Activated CD4-positive, alpha-beta memory T cell treated with anti-CD3 and anti-CD28 coated beads for 36 hours (primary cell): ENCODE measurements around the gene UBTF. TPM values are rescaled to one million over a fixed set of nuclear protein-coding genes. Genes with fewer than 3 reads are reported as not detected.

Source experiments
- CTCF ChIA-PET: fragments of 350-600 bp; sonication (Branson Sonifier 250); formaldehyde crosslinking; loops from one replicate; lab custom pipeline; 2021; ENCODE audit warnings: antibody characterized with exemption, inconsistent platforms; lab: Charles Lee
- POLR2A ChIA-PET: fragments of 350-600 bp; sonication (Branson Sonifier 250); formaldehyde crosslinking; loops from one replicate; lab custom pipeline; 2021; ENCODE audit warnings: antibody characterized with exemption; lab: Charles Lee
- DNase-seq: peaks from one replicate; pipeline ENCODE4 v3.0.0-alpha.2; 2020
- H3K27ac Mint-ChIP-seq: one replicate; pipeline ENCODE4 v1.8.0; 2021; ENCODE audit warnings: mixed read lengths
- H3K27me3 Mint-ChIP-seq: one replicate; pipeline ENCODE4 v1.8.0; 2021; ENCODE audit warnings: mixed read lengths
- H3K36me3 Mint-ChIP-seq: one replicate; pipeline ENCODE4 v1.8.0; 2021; ENCODE audit warnings: mixed read lengths
- H3K4me1 Mint-ChIP-seq: one replicate; pipeline ENCODE4 v1.8.0; 2021; ENCODE audit warnings: low read depth, mixed read lengths
- H3K4me3 Mint-ChIP-seq: one replicate; pipeline ENCODE4 v1.8.0; 2021; ENCODE audit warnings: mild to moderate bottlenecking, mixed read lengths
- H3K9me3 Mint-ChIP-seq: one replicate; pipeline ENCODE4 v1.8.0; 2021; ENCODE audit warnings: mixed read lengths
- intact Hi-C: fragments of 100-400 bp; cut with micrococcal nuclease; formaldehyde crosslinking; loops from one replicate; pipeline ENCODE4 v1.15.1; 2023
- total RNA-seq, 2 experiments: library from RNA; stranded (reverse); gene quantifications; one replicate each; pipeline ENCODE4 v1.2.3, GENCODE V29; 2021

UBTF gene
- total RNA-seq, 2 experiments from 2014 or later, result 112 to 118 TPM

DNA sequence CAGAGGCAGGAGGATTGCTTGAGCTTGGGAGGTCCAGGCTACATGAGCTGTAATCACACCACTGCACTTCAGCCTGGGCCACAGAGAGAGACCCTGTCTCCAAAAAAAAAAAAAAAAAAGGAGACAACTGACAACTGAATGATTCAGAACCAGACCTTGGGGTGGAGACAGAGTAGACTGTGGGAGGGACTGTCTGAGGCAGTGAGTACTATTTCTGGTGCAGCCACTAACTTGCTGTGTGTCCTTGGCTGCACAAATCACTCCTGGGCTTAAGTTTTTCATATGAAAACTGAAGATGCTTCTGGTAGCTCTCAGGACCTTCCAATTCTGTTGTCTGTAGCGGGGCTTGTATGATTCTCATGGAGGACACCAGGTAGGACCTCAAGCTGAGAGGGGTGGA, 43.2 kb downstream of the UBTF start:
- intact Hi-C loops, result no loop called here
- Mint-ChIP-seq H3K27me3 (no peaks in the 10 kb centered on the region), H3K4me3 (no peak overlapping the region), H3K27ac (no peak overlapping the region), H3K36me3 (peaks cover 14% of the 10 kb centered on the region), H3K9me3 (no peaks in the 10 kb centered on the region), H3K4me1 (no peaks in the 10 kb centered on the region)
- no peak for DNase-seq
- ChIA-PET CTCF (interaction anchor here (0.7 kb wide), 1 partner anchor 34 kb away, joined by 4 read pairs; no protein-coding TSS in a partner anchor), POLR2A (no interaction called here)

- Mint-ChIP-seq H3K27me3 (no peaks in the 10 kb centered on the region), H3K4me1 (no peaks in the 10 kb centered on the region), H3K4me3 (no peak overlapping the region), H3K9me3 (no peaks in the 10 kb centered on the region), H3K36me3 (peaks cover 14% of the 10 kb centered on the region), H3K27ac (no peak overlapping the region)
- intact Hi-C loops, result no loop called here
- DNase-seq, result no peak
- CTCF ChIA-PET, result interaction anchor here (1.2 kb wide), 1 partner anchor 11 kb away, joined by 3 read pairs; no protein-coding TSS in a partner anchor
- POLR2A ChIA-PET, result interaction anchor here (1.2 kb wide), 1 partner anchor 19 kb away, joined by 3 read pairs; no protein-coding TSS in a partner anchor
These were observed 45.0 kb downstream of the UBTF start for GRCh38 chr17:44174427-44174826.

- POLR2A ChIA-PET, result no interaction called here
These were observed 47.5 kb downstream of the UBTF start for GRCh38 chr17:44171931-44172455.

DNA sequence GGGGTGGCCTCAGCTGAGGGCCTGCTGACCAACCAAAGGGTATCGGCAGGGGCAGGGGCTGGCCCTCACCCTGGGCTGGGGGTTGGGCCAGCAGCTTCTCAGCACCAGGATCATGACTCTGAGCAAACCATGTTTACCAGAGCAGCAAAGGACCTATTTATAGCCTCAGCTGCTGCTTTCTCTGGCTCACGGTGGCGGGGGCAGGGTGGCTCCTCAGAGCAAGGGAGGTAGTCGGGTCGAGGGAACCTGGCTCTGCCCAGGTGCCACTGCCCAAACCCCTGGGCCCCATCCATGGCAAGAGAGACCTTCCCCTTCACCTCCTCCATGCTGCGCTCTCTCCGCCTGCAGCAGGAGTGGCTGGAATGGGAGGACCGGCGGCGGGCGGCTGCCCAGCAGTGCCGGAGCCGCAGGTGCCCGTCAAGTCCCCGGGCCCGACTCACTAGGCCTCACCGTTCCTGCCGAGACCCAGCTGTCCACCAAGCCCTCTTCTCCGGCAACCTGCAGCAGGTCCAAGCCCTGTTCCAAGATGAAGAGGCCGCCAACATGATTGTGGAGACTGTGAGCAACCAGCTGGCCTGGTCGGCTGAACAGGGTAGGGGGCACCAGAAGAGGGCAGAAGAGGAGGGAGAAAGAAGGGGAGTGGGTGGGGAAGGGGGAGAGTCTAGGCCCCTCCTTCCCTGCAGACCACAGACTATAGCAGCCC, 48.8 kb downstream of the UBTF start, which contains the start of gene ASB16:
Gene ASB16, plus strand, starts transcription at position 206 of the 703 bp plus-strand sequence. Its CDS starts 86 bp downstream, at position 292.
- POLR2A ChIA-PET, result no interaction called here
- H3K4me3 Mint-ChIP-seq, result no peak within 1 kb of the TSS

More at GRCh38 chr17:44171931-44172455, 47.5 kb downstream of the UBTF start:
- Mint-ChIP-seq H3K27me3 (no peaks in the 10 kb centered on the region), H3K27ac (no peak overlapping the region), H3K36me3 (peaks cover 9% of the 10 kb centered on the region), H3K4me1 (peaks cover 9% of the 10 kb centered on the region), H3K4me3 (no peak overlapping the region), H3K9me3 (no peaks in the 10 kb centered on the region)
- CTCF ChIA-PET, result interaction anchor here (1.0 kb wide), 1 partner anchor 160 kb away, joined by 3 read pairs; no protein-coding TSS in a partner anchor
- no peak for DNase-seq
- intact Hi-C loops, result no loop called here

DNA sequence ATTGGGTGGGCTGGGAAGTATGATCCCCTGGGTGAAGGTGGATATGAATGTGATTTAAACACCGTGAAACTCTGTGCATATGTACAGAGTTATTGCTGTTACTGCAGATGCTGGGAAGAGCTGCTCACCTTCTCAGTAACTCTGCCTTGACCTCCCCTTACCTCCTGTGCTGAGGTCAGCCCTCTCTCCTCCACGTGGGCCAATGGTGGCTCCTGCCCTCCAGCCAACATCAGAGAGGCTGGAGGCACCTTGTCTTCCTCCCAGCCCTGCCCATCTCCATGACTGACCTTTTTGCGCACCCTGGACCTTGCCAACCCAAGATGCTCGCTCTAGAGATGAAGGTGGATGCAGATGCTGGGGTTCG, 49.4 kb downstream of the UBTF start:
- H3K27me3 Mint-ChIP-seq, result no peaks in the 10 kb centered on the region
- H3K9me3 Mint-ChIP-seq, result no peaks in the 10 kb centered on the region
- POLR2A ChIA-PET, result interaction anchor here (0.6 kb wide), 1 partner anchor 126 kb away, joined by 4 read pairs; no protein-coding TSS in a partner anchor
- no peak for DNase-seq
- H3K4me1 Mint-ChIP-seq, result peaks cover 9% of the 10 kb centered on the region
- CTCF ChIA-PET, result interaction anchor here (0.6 to 2.0 kb wide), 4 partner anchors 41 to 260 kb away, joined by 3 to 5 read pairs (median 4); no protein-coding TSS in a partner anchor
- H3K36me3 Mint-ChIP-seq, result no peaks in the 10 kb centered on the region
- H3K27ac Mint-ChIP-seq, result no peak overlapping the region
- no peak overlapping the region for H3K4me3 Mint-ChIP-seq
- intact Hi-C loops, result no loop called here

More for the DNA sequence above, 48.8 kb downstream of the UBTF start, which contains the start of gene ASB16:
- Mint-ChIP-seq H3K36me3 (peaks cover 3% of the 10 kb centered on the region), H3K27ac (no peak within 1 kb of the TSS), H3K27me3 (no peaks in the 10 kb centered on the region), H3K4me1 (peaks cover 9% of the 10 kb centered on the region), H3K9me3 (no peaks in the 10 kb centered on the region)
- intact Hi-C loops, result no loop called here
- CTCF ChIA-PET, result interaction anchor here (1.5 kb wide), 1 partner anchor 227 kb away, joined by 5 read pairs; no protein-coding TSS in a partner anchor
- no peak for DNase-seq

GRCh38 chr17:44167181-44167861, 52.2 kb downstream of the UBTF start:
- no peaks in the 10 kb centered on the region for H3K36me3 Mint-ChIP-seq
- H3K9me3 Mint-ChIP-seq, result no peaks in the 10 kb centered on the region
- H3K27me3 Mint-ChIP-seq, result no peaks in the 10 kb centered on the region
- no peak overlapping the region for H3K4me3 Mint-ChIP-seq
- H3K4me1 Mint-ChIP-seq, result peaks cover 9% of the 10 kb centered on the region
- CTCF ChIA-PET, result interaction anchor here (0.6 to 1.6 kb wide), 8 partner anchors 12 to 287 kb away, joined by 3 to 22 read pairs (median 4); partner anchors contain the start of gene TMUB2
- intact Hi-C loops, result no loop called here
- POLR2A ChIA-PET, result no interaction called here
- H3K27ac Mint-ChIP-seq, result no peak overlapping the region
- DNase-seq, result no peak

- H3K36me3 Mint-ChIP-seq, result peaks cover 3% of the 10 kb centered on the region
- no peaks in the 10 kb centered on the region for H3K9me3 Mint-ChIP-seq
- CTCF ChIA-PET, result no interaction called here
- H3K4me3 Mint-ChIP-seq, result no peak overlapping the region
- H3K27ac Mint-ChIP-seq, result no peak overlapping the region
- H3K4me1 Mint-ChIP-seq, result peaks cover 12% of the 10 kb centered on the region
- DNase-seq, result no peak
- intact Hi-C loops, result no loop called here
- POLR2A ChIA-PET, result no interaction called here
- H3K27me3 Mint-ChIP-seq, result no peaks in the 10 kb centered on the region
These were observed 55.0 kb downstream of the UBTF start for GRCh38 chr17:44164476-44164875.

- Mint-ChIP-seq H3K4me1 (peaks cover 6% of the 10 kb centered on the region), H3K9me3 (no peaks in the 10 kb centered on the region), H3K27me3 (no peaks in the 10 kb centered on the region), H3K4me3 (no peak overlapping the region), H3K27ac (no peak overlapping the region), H3K36me3 (peaks cover 9% of the 10 kb centered on the region)
- CTCF ChIA-PET, result interaction anchor here (0.6 to 0.9 kb wide), 4 partner anchors 9 to 625 kb away, joined by 3 to 5 read pairs (median 3); no protein-coding TSS in a partner anchor
- POLR2A ChIA-PET, result interaction anchor here (0.8 kb wide), 1 partner anchor 90 kb away, joined by 3 read pairs; no protein-coding TSS in a partner anchor
- peak; percentile 63 for DNase-seq
- intact Hi-C loops, result no loop called here
These were observed 59.8 kb downstream of the UBTF start for GRCh38 chr17:44159519-44160210.

- H3K9me3 Mint-ChIP-seq, result no peaks in the 10 kb centered on the region
- ChIA-PET POLR2A (interaction anchor here (1.0 kb wide), 1 partner anchor 19 kb away, joined by 3 read pairs; no protein-coding TSS in a partner anchor), CTCF (interaction anchor here (0.7 to 1.7 kb wide), 3 partner anchors 9 to 209 kb away, joined by 3 to 7 read pairs (median 5); no protein-coding TSS in a partner anchor)
- no peaks in the 10 kb centered on the region for H3K27me3 Mint-ChIP-seq
- intact Hi-C loops, result no loop called here
- H3K36me3 Mint-ChIP-seq, result peaks cover 14% of the 10 kb centered on the region
- no peak overlapping the region for H3K27ac Mint-ChIP-seq
- DNase-seq, result no peak
- H3K4me3 Mint-ChIP-seq, result no peak overlapping the region
- peaks cover 6% of the 10 kb centered on the region for H3K4me1 Mint-ChIP-seq
These were observed 64.0 kb downstream of the UBTF start for GRCh38 chr17:44155488-44155887.
